AG04449 (cell line): ENCODE results near the gene C11orf16.

Source experiments
- CTCF ChIA-PET: fragments of 350-600 bp; formaldehyde crosslinking; extraction: SDS; loops from one replicate; lab custom pipeline; 2021; ENCODE audit warnings: antibody characterized with exemption; lab: Yijun Ruan, JAX
- POLR2A ChIA-PET: fragments of 400-600, 350-600 bp; formaldehyde crosslinking; extraction: SDS; loops from one replicate; lab custom pipeline; 2020; ENCODE audit warnings: antibody characterized with exemption, inconsistent platforms; lab: Yijun Ruan, JAX
- DNase-seq: peaks from one replicate; pipeline ENCODE4 v3.0.0-alpha.2; 2010; ENCODE audit warnings: low read depth, low spot score
- H3K4me3 ChIP-seq: 2 replicates; pipeline ENCODE4 v1.5.1; 2011; ENCODE audit warnings: low read depth, mild to moderate bottlenecking, control low read depth, low read length
- TF ChIP-seq, protein P1 (sequence below): IDR thresholded peaks from one replicate; pipeline ENCODE4 v1.5.1; 2011; ENCODE audit warnings: mild to moderate bottlenecking, moderate library complexity, low read length, control low read depth, inconsistent platforms; ENCODE audit not compliant: insufficient read depth; ENCODE audit errors: missing control alignments

The C11orf16 gene

DNA sequence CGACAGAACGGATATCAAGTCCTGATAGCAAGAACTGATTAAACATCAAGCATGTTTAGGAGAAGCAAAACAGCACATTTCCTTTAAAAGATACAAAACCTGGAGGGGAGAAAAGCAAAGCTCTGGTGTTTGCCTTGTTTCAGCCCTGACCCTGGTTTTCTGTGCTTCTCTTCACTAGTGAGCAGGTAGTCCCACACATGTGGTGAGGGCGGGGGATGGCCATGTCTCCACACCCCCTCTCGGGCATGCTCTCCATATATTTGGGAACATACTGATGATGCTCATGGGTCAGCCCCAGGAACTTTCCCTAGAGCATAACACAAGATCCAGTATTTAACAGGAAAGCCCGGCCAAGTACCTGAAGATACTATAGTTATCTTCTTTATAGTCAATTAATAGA, 10.1 kb downstream of the C11orf16 start:
- no peak overlapping the region for H3K4me3 ChIP-seq
- DNase-seq, result no peak
- ChIA-PET POLR2A (no interaction called here), CTCF (interaction anchor here (0.6 to 3.8 kb wide), 4 partner anchors 8 to 595 kb away, joined by 3 to 22 read pairs (median 4); no protein-coding TSS in a partner anchor)
- TF ChIP-seq, protein P1, sequence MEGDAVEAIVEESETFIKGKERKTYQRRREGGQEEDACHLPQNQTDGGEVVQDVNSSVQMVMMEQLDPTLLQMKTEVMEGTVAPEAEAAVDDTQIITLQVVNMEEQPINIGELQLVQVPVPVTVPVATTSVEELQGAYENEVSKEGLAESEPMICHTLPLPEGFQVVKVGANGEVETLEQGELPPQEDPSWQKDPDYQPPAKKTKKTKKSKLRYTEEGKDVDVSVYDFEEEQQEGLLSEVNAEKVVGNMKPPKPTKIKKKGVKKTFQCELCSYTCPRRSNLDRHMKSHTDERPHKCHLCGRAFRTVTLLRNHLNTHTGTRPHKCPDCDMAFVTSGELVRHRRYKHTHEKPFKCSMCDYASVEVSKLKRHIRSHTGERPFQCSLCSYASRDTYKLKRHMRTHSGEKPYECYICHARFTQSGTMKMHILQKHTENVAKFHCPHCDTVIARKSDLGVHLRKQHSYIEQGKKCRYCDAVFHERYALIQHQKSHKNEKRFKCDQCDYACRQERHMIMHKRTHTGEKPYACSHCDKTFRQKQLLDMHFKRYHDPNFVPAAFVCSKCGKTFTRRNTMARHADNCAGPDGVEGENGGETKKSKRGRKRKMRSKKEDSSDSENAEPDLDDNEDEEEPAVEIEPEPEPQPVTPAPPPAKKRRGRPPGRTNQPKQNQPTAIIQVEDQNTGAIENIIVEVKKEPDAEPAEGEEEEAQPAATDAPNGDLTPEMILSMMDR, result no peak

DNA sequence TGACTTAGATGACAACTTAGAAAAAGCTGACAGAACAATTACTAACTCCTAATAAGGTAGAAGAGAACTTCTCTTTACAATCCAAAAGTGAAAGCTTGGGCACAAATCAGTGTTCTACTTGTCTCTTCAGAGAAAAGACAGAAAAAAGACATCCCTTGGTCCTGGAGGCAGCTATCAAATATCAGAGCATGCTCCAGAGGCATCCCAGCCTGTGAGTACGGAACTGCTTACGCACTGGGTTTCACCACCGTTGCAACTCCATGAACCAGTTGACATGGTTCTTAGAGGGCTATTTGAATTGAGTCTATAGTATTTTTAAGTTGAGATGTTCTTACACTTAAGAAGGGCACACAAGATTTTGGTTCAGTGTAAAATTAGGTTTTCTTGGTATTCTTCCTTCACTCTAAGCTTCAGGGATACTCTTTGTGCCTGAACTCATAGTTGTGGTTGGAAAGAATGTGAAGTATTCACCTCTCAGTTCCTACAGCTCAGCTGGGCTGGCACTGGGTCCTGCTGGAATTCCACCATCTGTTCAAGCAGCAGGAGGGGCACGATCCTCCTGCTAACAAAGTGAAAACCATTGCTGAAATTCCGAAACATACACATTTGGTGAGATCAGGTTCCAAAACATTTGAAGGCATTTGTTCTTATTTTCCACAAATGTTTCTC, 15.5 kb downstream of the C11orf16 start:
- CTCF ChIA-PET, result interaction anchor here (2.1 to 5.7 kb wide), 2 partner anchors 43 to 221 kb away, joined by 11 to 83 read pairs; no protein-coding TSS in a partner anchor
- TF ChIP-seq, protein P1, result no peak
- POLR2A ChIA-PET, result interaction anchor here (0.8 kb wide), 1 partner anchor 85 kb away, joined by 3 read pairs; no protein-coding TSS in a partner anchor
- peak; percentile 84 for DNase-seq
- peak overlapping the region; percentile 9 for H3K4me3 ChIP-seq

DNA sequence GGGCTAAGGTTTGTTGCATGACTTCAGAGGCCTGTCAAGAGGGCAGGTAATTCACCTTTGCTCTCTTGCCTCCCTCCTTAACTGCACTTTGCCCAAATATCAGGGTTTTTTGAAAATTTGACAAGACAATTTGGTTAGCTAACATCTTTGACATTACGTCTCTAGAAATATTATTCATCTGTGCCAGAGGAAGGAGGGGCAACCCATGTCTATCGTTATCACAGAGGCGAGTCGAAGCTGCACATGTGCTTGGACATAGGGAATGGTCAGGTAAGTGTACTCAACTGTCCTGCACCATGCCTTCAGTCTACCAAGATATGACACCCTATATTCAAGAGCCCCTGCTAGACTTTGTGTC, 18.1 kb downstream of the C11orf16 start:
- POLR2A ChIA-PET, result no interaction called here
- TF ChIP-seq, protein P1, result no peak
- CTCF ChIA-PET, result interaction anchor here (0.6 to 5.7 kb wide), 30 partner anchors 9 to 1843 kb away, joined by 3 to 83 read pairs (median 5); partner anchors contain the start of genes ASCL3 and TMEM9B
- DNase-seq, result no peak
- H3K4me3 ChIP-seq, result no peak overlapping the region

DNA sequence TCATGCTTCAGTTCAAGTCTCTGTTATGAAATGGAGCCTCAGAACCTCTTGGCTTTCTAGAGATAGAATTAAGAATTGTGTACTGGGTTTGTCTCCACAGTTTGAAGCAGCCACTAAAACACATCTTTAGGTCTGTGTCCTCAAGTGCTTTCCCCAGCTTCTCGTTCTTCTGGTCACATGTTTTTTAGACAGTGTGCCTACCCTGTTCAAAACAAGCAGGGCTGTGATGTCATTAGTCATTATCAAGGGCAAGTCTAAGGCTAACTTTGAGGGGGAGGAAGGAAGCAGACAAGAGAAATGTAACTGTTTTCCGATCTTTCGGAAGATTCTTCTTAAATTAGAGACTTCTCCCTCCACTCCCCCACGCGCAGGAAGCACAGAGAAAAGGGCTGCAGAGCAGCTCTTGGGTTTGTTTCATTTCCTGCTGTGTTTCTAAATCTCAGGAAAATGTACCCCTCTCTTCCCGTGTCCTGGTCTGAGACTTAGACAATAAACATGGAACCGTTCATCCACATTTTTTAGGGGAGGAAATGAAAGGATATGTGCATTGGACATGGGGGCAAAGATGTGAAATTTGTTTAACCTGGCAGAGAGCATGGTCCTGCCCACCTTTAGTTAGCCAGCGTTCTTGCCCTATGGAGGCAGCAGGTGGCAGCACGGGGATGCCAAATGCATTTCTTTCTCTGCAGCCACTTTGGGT, 18.6 kb downstream of the C11orf16 start:
- TF ChIP-seq, protein P1, result peak; percentile 79
- POLR2A ChIA-PET, result no interaction called here
- no peak for DNase-seq
- CTCF ChIA-PET, result interaction anchor here (0.6 to 5.7 kb wide), 24 partner anchors 9 to 236 kb away, joined by 3 to 83 read pairs (median 6); partner anchors contain the start of genes ASCL3 and TMEM9B
- no peak overlapping the region; the same call in 1 of the 2 replicates for H3K4me3 ChIP-seq

DNA sequence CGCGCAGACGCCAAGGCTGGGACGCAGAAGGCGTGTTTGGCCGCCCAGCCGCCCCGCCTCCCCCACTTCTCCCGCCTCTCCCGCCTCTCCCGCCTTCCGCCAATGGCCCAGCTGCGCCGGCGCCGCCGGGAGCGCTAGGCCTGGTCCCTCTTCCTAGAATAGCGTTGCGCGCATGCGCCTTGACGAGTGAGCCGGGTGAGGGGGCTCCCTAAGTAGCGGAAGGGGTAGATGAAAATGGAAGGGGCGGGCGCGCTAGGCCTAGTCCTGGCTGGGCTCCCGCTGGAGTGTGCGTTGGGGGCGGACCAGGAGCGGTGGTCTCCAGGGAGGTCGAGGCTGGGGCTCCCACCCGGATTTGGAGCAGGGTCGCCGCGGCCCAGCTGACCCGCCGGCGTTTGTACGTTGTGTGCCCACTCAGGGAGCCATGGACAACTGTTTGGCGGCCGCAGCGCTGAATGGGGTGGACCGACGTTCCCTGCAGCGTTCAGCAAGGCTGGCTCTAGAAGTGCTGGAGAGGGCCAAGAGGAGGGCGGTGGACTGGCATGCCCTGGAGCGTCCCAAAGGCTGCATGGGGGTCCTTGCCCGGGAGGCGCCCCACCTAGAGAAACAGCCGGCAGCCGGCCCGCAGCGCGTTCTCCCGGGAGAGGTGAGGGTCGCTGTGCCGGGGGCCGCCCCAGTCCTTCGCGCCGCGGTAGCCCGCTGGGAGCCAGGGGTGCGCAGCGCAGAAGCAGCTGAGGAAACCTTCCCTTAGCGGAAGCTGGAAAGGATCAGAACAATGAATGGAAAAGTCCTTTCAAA, 21.5 kb downstream of the C11orf16 start, which contains the start of gene AKIP1:
Gene AKIP1 (plus strand): TSS at position 161 of the 795 bp plus-strand sequence. CDS start 261 bp downstream, at position 422.
- ChIA-PET POLR2A (interaction anchor here (0.9 to 1.5 kb wide), 4 partner anchors 40 to 223 kb away, joined by 3 read pairs; no protein-coding TSS in a partner anchor), CTCF (interaction anchor here (0.9 to 3.6 kb wide), 3 partner anchors 10 to 96 kb away, joined by 4 to 19 read pairs (median 4); no protein-coding TSS in a partner anchor)
- TF ChIP-seq, protein P1, result no peak
- no peak for DNase-seq
- peak within 1 kb of the TSS; percentile 85 for H3K4me3 ChIP-seq
